Hematopoietic multipotent progenitor cell treated with erythropoietin and hydrocortisone succinate and interleukin-3 and kit ligand, for 15 days (in vitro differentiated cells): ENCODE measurements around the gene MFNG.

Source experiments
- DNase-seq: peaks from one replicate; pipeline ENCODE4 v3.0.0-alpha.2; 2015; ENCODE audit warnings: low spot score

Gene MFNG

GRCh38 chr22:37511395-37512104 lies 25.4 kb upstream of the MFNG start:
- no peak for DNase-seq

DNA sequence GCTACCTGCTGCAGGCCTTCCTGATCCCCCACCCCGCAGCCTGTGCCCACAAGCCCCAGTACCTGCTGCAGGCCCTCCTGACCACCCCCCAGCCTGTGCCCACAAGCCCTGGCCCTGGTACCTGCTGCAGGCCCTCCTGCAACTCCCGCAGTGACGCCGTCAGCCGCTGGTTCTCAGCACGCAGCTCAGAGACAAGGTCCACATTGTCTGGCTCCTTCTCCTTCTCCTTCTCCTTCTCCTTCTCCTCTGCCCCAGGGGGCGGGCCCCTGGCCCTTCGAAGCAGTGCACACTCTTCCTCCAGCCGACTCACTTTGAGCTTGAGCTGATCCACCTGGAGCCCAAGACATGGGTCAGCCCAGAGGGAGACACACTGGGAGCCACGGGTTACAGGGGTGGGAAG lies 23.9 kb upstream of the MFNG start:
- DNase-seq = no peak

DNA sequence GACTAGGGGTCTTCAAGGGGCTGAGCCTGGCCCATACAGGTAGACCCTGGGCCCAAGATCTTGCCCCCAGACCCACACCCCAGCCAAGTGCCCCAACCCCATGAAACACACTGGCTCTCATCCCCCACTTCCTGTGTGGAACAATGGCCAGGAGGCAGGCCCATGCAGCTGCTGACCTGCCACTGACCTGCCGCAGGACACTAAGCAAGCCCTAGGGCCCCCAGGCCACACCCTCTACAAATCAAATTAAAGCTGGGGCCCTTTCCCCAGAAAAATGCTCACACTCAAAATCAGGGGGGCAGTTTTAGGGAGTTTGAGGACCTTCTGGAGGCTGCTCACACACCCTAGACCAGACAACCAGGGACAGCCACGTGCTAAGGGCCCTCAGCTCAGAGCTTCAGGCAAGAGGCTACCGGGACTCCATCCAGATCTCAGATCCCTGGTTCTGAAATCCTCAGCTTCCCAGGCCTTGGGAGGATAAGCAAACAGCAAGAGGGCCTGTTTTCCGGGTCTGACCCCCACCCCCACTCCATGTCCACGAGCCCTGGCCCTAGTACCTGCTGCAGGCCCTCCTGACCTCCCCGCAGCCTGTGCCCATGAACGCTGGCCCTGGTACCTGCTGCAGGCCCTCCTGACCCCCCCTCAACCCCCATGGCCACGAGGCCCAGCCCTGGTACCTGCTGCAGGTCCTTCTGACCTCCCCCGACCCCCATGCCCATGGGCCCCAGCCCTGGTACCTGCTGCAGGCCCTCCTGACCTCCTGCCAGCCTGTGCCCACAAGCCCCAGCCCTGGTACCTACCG lies 23.1 kb upstream of the MFNG start:
- no peak for DNase-seq

DNA sequence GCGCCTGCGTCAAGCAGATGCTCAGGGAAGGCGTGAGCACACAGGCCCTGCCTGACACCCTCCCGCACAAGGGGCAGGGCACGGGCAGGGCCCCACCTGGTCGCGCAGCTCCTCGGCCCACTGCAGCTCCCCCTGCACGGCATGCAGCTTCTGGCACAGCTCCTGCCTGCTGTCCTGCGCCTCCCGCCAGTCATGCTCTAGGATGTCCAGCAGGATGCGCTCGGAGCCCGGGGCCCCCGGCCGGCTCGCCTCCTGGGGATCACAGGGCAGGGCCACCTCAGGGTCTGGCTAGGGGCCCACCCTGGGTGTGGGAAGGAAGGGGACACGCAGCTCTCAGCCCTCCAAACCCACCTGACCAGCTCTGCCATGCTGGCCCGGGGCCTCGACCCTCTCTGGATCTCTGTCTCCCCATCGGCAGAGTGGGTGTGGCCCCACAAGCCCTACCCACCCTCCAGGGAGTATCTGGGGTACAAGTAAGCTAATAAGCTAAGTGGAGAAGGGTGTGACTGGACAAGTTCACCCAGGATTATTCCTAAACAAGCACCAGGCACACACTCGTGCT lies 22.3 kb upstream of the MFNG start:
- no peak for DNase-seq

GRCh38 chr22:37507731-37508130 lies 21.5 kb upstream of the MFNG start:
- DNase-seq = no peak

DNA sequence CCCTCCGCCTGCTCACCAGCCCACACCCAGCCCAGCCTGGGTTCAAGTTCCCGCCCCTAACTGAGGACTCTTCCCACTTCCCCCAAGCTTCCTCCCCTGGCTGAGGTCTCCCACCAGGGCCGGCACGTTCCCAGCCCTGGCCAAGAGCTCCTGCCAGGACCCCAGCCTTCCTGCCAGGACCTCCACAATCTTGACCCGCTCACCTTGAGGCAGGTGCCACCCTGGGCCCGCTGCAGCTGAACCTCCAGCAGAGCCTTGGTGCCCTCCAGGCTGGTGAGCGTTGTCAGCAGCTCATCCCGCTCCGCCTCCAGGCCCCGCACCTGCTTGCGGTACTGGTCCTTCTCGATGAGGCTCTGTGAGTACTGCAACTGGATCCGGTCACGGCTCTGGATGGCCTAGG lies 19.8 kb upstream of the MFNG start:
- DNase-seq = no peak

DNA sequence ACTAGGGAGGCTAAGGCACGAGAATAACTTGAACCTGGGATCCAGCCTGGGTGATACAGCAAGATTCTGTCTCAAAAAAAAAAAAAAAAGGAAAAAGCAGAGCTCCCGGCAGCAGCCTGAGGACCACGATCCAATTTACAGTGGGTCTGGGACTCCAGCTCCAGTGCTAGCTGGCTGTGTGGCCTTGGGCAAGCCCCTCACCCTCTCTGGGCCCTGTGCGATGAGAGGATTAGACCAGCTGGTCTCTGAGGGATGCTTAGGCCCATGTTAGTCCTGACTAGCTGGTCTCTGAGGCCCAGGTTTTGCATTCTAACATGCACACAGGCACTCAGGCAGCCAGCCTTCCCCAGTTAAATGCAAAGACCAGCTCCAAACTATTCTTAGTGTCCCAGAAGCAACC lies 19.4 kb upstream of the MFNG start:
- DNase-seq = no peak

DNA sequence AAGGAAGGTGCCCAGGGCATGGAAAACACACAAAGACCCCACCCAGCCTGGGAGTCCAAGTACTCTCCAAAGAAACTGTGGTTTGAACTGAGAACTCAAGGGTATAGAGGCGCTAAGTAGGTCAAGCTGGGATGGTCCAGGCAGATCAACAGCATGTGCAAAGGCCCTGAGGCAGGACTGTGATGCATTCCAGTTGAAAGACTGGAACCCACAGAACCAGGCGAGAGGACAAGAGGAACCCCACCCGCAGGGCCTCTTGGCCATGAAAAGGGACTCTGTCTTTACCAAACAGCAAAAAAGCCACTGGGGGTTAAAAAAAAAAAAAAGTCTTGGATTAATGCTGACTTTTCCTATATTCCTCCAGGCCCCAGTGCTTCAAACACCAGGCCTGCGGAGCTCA lies 18.8 kb upstream of the MFNG start:
- DNase-seq = no peak

DNA sequence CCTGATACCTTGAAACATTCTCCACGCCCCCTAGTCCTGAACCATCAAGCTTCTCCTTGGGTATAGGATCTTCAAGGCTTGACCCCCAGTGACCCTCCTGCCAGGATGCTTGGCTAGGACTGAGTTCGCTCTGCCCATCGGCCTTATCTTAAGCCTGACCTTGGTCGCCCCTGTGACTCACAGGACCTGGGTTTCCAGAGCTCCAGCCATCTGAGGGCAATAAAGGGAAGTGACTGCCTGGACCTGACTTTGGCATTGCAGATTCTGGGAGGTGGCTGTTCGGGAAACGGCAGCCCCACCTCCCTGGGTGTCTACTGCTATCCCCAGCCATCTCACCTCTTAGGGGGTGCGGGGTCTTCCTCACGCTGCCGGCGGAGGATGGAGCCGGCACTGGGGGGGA lies 17.7 kb upstream of the MFNG start:
- DNase-seq = no peak

DNA sequence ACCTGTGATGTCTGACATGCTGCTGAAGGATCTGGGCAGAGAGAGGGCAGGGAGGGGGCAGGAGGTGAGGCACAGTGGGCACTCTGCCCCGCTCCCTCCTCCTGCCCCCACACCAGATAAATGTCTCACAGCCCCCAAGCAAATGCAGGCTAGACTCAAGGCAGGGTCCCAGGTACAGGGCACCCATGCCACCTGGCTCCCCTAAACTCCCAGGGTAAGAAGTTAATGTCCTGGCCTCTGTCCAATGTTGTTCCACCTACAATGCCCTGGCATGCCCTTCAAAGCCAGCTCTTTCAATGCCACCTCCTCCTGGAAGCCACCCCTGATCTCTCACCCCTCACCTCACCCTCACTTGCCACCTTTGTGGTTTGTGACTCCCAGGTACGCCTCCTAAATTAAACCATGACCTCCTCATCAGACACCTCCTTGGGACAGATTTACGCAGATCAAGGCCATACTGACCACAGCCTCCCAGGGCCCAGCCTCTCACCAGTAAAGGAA lies 17.0 kb upstream of the MFNG start:
- DNase-seq = no peak

DNA sequence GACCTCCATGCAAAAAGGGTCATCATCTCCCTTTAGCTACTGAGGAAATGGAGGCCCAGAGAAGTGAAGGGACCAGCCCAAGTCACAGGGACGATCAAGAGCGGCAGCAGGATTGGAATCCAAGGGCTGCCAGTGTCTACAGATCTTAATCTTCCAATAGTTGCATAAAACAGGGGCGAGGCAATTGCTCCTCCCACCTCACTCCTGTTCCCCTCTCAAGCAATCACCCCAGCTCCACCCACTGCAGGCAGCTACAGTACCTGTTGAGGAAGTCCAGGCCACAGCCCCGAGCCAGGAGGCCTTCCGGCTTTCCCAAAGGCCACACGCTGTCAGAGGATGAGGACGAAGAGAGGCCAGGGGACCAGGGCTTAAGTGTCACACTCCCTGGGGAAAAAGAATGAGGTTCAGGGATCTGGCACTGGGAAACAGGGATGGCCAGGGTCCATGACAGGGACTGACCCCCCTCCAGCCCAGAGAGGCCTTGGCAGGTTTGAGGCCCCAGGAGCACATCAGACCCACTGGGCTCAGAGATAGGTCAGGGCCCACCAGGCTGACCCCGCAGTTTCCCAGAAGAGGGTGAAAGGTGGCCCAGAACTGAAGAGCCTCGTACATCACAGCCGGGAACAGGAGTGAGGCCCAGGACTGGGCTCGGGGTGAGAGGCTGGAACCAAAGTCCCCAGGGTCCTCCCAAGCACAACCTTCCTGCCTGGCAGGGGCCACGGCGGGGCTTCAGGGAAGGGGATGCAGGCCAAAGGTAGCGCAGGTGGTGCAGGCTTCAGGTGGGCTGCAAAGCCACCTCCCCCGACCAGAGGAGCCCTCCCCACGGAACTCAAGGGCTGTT lies 16.4 kb upstream of the MFNG start:
- no peak for DNase-seq

DNA sequence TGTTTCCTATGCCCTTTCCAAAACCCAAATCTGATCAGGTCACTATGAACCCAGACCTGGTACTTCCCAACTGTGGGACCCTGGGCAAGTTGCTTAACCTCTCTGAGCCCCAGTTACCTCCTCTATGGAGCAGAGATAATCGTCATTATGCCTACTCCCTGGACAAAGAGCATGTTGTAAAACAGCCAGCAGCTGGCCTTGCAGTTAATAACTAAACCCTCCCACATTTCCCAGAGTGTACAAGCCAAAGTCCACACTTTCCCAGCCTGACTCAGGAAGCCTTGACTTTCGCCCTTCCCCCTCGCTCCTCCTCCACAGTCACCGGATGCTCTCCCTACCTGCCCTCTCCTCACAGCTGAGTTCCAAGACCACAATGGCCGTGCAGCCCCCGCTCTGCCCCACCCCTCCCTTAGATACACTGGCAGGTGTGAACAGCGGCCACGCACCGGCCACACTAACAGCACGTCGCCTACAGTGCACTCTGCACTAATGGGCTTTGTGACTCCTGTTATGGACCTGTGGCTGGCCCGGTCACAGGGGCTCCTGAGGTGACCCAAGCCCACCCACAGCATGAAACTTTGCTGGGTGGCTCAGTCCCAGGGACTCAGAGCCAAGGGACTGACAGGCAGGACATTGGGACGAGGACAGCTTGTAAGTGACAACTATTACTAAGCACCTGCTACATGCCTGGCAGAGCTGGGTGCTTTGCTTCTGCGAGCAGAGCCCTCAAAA lies 15.6 kb upstream of the MFNG start:
- no peak for DNase-seq

GRCh38 chr22:37500745-37501609 lies 14.8 kb upstream of the MFNG start:
- no peak for DNase-seq

DNA sequence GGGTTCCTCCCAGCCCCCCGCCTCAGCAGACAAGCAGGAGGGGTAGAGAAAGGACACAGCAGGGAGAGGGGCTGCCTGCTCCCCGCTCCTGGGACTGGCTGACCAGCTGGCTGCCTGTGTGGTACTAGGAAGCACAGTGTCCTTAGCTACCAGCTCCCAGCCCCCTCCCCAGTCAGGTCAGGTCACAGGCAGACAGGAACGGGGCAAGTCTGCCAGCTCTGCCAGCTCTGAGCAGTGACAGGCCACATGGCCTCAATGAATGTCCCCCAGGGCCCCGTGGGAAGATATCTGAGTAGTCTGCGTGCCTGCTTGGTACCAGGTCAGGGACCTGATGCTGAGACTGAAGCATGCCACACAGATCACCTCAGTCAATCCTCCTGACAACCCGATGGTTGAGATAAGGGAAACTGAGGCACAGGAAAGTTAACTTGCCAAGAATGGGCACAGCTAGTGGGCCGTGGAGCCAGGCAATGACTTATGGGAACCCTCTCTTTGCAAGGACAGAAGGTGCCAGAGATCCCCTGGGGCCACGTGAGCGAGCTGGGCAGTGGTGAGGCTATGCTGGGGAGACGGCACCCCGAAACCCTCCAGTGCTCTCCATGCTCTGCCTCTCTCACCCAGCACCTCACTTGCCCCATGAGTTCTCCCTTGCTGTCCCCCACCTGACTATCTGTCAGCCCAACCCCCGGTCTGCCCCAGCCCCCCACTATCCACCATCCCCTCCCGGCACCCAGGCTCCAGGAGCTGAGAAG lies 13.8 kb upstream of the MFNG start:
- DNase-seq = no peak

GRCh38 chr22:37499027-37499707 lies 13.0 kb upstream of the MFNG start:
- no peak for DNase-seq

DNA sequence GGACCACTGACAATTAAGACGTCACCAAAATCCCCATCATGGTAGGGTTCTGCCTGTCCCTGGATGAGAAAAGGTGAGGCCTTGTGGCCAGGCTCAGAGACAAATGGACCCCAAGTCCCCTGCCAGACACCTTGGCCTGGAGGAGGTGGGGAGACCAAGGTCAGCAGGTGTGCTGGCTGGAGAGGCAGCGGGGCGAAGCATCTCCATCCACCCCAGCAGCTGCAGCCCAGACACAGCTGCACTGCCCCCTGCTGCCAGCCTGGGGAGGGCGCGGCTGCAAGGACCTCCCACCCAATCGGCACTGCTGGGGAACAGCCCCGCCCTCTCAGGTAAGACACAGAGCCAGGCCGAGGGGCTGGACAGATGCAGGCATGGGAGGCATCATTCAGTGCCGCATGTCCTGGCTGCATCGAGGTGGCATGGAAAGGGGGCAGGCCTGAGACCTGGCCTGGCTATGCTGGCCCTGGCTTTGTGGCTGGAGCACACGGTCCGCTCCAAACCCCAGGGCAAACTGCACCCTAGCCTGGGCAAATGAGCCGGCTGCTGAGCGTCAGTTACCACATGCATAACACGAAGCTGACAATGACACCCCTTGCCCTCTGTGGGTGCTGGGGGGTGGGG lies 12.2 kb upstream of the MFNG start:
- no peak for DNase-seq

DNA sequence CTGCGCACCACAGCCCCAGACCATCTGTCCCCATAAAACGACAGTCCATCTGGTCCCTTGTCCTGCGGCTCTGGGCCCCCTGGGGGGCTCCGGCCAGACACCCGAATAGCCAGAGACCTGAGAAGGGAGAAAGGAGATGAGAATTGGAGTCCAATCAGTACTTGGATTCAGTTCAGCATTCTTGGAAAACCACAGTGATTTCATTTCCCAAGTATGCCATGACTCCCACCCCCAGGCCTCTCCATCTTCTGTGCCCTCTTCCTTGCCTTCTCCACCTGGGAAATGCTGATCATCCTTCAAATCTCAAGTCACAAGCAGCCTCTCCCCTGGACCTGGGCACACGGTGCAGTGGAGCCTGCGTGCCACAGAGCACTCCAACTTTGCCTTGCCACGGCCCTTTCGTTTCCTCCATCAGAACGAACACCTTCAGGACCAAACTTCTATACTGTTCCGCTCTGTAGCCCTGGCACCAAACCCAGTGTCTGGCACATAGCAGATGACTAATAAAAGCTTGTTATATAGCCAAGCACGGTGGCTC lies 10.9 kb upstream of the MFNG start:
- no peak for DNase-seq

- DNase-seq = no peak
Measured at GRCh38 chr22:37496651-37497050, 10.5 kb upstream of the MFNG start.

DNA sequence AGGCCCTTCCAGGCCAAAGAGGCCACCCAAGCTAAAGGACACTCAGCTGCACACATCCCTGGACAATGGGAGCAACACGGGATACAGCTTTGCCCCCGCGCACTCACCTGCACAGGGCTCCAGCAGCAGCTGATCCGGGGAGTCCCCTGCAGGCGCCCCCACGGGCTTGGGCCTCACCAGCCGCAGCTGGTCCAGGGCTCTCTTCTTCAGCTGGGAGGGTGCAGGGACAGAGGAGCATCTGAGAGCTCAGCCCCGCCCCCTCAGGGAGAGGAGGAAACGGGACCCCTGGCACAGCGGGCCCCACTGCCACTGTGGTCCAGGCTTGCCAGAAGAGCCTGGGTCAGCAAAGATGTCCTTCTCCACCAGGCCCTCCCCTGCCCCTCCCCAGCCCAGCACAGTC lies 7.8 kb upstream of the MFNG start:
- DNase-seq = no peak
